Osteoblast (primary cell): ENCODE results near the gene HMCES. TPM values are rescaled to one million over a fixed set of nuclear protein-coding genes. Genes with fewer than 3 reads are reported as not detected.

Source experiments
- DNase-seq: peaks from one replicate; pipeline ENCODE4 v3.0.0; 2011; ENCODE audit warnings: low spot score, mixed read lengths; ENCODE audit not compliant: insufficient read length; ENCODE audit errors: missing footprints
- H2AFZ ChIP-seq: 2 replicates; pipeline ENCODE4 v1.6.0; 2011; ENCODE audit warnings: mild to moderate bottlenecking, low read length
- H3K27ac ChIP-seq: 2 replicates; pipeline ENCODE4 v1.5.1; 2011; ENCODE audit warnings: mild to moderate bottlenecking, low read depth, low read length, moderate library complexity
- H3K27me3 ChIP-seq: 2 replicates; pipeline ENCODE4 v1.6.0; 2012; ENCODE audit warnings: mild to moderate bottlenecking, control low read depth, inconsistent platforms, low read length, moderate library complexity; ENCODE audit not compliant: insufficient read depth
- H3K36me3 ChIP-seq: 2 replicates; pipeline ENCODE4 v1.5.1; 2011; ENCODE audit warnings: mild to moderate bottlenecking, low read length, control low read depth, moderate library complexity; ENCODE audit not compliant: insufficient read depth
- H3K4me1 ChIP-seq: 2 replicates; pipeline ENCODE4 v1.5.1; 2011; ENCODE audit warnings: mild to moderate bottlenecking, low read length, control low read depth, moderate library complexity; ENCODE audit not compliant: insufficient read depth
- H3K4me2 ChIP-seq: 2 replicates; pipeline ENCODE4 v1.6.0; 2011; ENCODE audit warnings: mild to moderate bottlenecking, low read length; ENCODE audit not compliant: insufficient read depth
- H3K4me3 ChIP-seq: fragments of 200-600 bp; sonication (generic); 3 replicates; pipeline ENCODE4 v1.5.1; 2012; ENCODE audit warnings: mild to moderate bottlenecking, low read length, inconsistent platforms; ENCODE audit not compliant: insufficient read depth
- H3K79me2 ChIP-seq: 2 replicates; pipeline ENCODE4 v1.6.0; 2012; ENCODE audit warnings: mild to moderate bottlenecking, low read length, control low read depth, inconsistent platforms; ENCODE audit not compliant: insufficient read depth
- H3K9me3 ChIP-seq: 2 replicates; pipeline ENCODE4 v1.5.1; 2011; ENCODE audit warnings: low read depth, low read length, control low read depth
- H4K20me1 ChIP-seq: 2 replicates; pipeline ENCODE4 v1.6.0; 2012; ENCODE audit warnings: mild to moderate bottlenecking, low read length, control low read depth; ENCODE audit not compliant: insufficient read depth
- total RNA-seq: library from RNA; depleted of rRNA; stranded (reverse); fragments of >200 nt; gene quantifications from 2 replicates; pipeline ENCODE4 v1.2.3, GENCODE V29; 2012
- TF ChIP-seq, protein P1 (sequence below): IDR thresholded peaks from 2 replicates; pipeline ENCODE4 v1.5.1; 2011; ENCODE audit warnings: mild to moderate bottlenecking, low read depth, low read length, moderate library complexity; ENCODE audit errors: extremely low read depth

HMCES gene
- total RNA-seq, 1 donor: 10.5 TPM

DNA sequence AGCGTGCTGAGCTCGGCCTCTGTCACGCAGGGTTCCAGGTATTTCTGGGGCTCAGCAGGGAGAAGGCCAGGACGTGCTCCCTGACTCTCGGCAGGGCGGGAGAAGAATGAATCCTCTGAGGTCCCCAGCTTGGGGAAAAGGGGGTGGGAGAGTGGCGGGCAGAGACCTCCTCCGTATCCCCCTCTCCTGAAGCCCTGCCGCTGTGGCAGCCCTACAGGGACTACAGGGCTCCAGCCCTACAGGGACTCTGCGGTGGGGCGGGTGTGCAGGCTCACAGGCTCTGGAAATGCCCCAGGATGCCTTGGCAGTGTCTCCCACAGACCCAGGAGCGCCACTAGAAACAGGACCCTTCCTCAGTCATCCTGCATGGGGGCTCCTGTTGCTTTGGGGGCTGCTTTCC, 46.2 kb downstream of the HMCES start:
- H3K9me3 ChIP-seq: no peaks in the 10 kb centered on the region
- no peaks in the 10 kb centered on the region for H3K27me3 ChIP-seq
- H4K20me1 ChIP-seq: no peaks in the 10 kb centered on the region
- DNase-seq: peak; percentile 29
- H3K4me1 ChIP-seq: no peaks in the 10 kb centered on the region
- H2AFZ ChIP-seq: no peak overlapping the region
- H3K36me3 ChIP-seq: no peaks in the 10 kb centered on the region
- no peak overlapping the region for H3K27ac ChIP-seq
- TF ChIP-seq, protein P1, sequence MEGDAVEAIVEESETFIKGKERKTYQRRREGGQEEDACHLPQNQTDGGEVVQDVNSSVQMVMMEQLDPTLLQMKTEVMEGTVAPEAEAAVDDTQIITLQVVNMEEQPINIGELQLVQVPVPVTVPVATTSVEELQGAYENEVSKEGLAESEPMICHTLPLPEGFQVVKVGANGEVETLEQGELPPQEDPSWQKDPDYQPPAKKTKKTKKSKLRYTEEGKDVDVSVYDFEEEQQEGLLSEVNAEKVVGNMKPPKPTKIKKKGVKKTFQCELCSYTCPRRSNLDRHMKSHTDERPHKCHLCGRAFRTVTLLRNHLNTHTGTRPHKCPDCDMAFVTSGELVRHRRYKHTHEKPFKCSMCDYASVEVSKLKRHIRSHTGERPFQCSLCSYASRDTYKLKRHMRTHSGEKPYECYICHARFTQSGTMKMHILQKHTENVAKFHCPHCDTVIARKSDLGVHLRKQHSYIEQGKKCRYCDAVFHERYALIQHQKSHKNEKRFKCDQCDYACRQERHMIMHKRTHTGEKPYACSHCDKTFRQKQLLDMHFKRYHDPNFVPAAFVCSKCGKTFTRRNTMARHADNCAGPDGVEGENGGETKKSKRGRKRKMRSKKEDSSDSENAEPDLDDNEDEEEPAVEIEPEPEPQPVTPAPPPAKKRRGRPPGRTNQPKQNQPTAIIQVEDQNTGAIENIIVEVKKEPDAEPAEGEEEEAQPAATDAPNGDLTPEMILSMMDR: no peak
- H3K79me2 ChIP-seq: no peaks in the 10 kb centered on the region
- H3K4me3 ChIP-seq: no peak overlapping the region
- H3K4me2 ChIP-seq: no peak overlapping the region

- Histone ChIP-seq H3K27ac (no peak overlapping the region), H3K27me3 (no peaks in the 10 kb centered on the region), H3K4me2 (no peak overlapping the region), H3K36me3 (no peaks in the 10 kb centered on the region), H3K79me2 (no peaks in the 10 kb centered on the region), H3K9me3 (no peaks in the 10 kb centered on the region), H4K20me1 (no peaks in the 10 kb centered on the region), H3K4me3 (no peak overlapping the region), H2AFZ (no peak overlapping the region), H3K4me1 (no peaks in the 10 kb centered on the region)
- TF ChIP-seq, protein P1: no peak
- peak; percentile 73 for DNase-seq
Observed at GRCh38 chr3:129325383-129325782, 46.7 kb downstream of the HMCES start.

DNA sequence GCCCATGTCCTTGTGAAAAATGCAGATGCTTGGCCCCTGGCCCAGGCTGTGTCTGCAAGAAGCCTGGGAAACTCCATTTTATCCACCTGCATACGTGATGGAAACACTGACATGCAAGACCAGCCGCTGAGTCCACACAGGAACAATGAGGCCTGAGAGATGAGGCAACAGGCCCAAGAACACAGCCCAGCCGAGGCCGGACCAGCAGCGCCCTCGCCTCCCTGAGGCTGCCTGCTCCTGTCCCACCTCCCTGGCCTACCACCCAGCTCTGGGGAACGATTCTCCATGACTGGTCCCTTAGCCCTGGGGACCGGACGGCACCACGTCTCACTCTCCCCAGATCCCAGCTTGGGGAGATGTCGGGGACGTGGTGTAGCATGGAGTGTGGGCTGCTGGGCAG, 47.5 kb downstream of the HMCES start:
- H3K79me2 ChIP-seq: no peaks in the 10 kb centered on the region
- TF ChIP-seq, protein P1: no peak
- no peaks in the 10 kb centered on the region for H3K36me3 ChIP-seq
- H3K4me1 ChIP-seq: no peaks in the 10 kb centered on the region
- no peak overlapping the region for H3K27ac ChIP-seq
- no peaks in the 10 kb centered on the region for H4K20me1 ChIP-seq
- H3K4me2 ChIP-seq: no peak overlapping the region
- no peaks in the 10 kb centered on the region for H3K27me3 ChIP-seq
- no peak overlapping the region for H2AFZ ChIP-seq
- no peak overlapping the region for H3K4me3 ChIP-seq
- peak; percentile 49 for DNase-seq
- no peaks in the 10 kb centered on the region for H3K9me3 ChIP-seq

DNA sequence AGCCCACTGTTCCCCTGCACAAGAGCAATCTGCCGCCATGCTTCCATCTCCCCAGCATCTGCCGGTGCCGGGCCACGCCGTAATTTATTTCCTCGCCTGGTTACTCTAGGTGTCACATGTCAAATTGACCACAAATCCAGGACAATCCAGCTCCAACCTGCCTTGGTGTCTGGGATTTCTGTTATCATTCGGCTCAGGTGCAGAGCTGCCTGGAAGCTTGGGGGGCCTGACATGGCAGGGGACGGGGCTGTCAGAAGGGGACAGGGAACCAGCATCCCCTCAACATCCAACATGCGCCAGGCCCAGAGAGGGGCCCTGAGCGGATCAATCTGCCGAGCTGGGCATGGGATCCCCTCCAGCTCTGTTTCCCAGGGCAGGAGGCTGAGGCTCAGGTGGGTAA, 47.9 kb downstream of the HMCES start:
- TF ChIP-seq, protein P1: no peak
- Histone ChIP-seq H3K4me2 (no peak overlapping the region), H3K9me3 (no peaks in the 10 kb centered on the region), H3K27ac (no peak overlapping the region), H3K4me3 (no peak overlapping the region), H4K20me1 (no peaks in the 10 kb centered on the region), H3K36me3 (no peaks in the 10 kb centered on the region), H3K4me1 (no peaks in the 10 kb centered on the region), H2AFZ (no peak overlapping the region), H3K79me2 (no peaks in the 10 kb centered on the region), H3K27me3 (no peaks in the 10 kb centered on the region)
- DNase-seq: no peak
